Heart left ventricle (tissue), 16 donors: ENCODE results near the gene NDUFC1. TPM values are rescaled to one million over a fixed set of nuclear protein-coding genes. Genes with fewer than 3 reads are reported as not detected.
"Not testable (repeated sequence)": the region's sequence is repeated elsewhere in the genome, so short reads cannot be mapped to it uniquely, and the experiment has no call there.

Experiments
- ATAC-seq, 4 donors: fragments of 200-7000 bp; cut with Tn5 transposase; one replicate each; pipeline ENCODE4 v1.9.1; 2020 to 2022; ENCODE audit warnings: moderate library complexity in 4 of 4, mild to moderate bottlenecking in 3 of 4, moderate number of reproducible peaks in 1 of 4
- DNase-seq, 5 donors: peaks; one replicate each; pipeline ENCODE4 v3.0.0-alpha.2; 2020
- H3K27ac ChIP-seq, 12 donors: fragments of 200-600 bp; sonication (generic) in 4 of 12; one replicate each; pipeline versions ENCODE4 v1.5.0 to v1.8.0; 2016 to 2022; ENCODE audit warnings: mild to moderate bottlenecking in 2 of 12
- H3K27me3 ChIP-seq, 9 donors: fragments of 200-600 bp; sonication (generic) in 2 of 9; one replicate each; pipeline versions ENCODE4 v1.5.1 to v1.8.0; 2016 to 2022; ENCODE audit warnings: mild to moderate bottlenecking in 3 of 9
- H3K36me3 ChIP-seq, 9 donors: fragments of 200-600 bp; sonication (generic) in 2 of 9; one replicate each; pipeline versions ENCODE4 v1.5.0 to v1.8.0; 2018 to 2022; ENCODE audit warnings: mild to moderate bottlenecking in 2 of 9
- H3K4me1 ChIP-seq, 12 donors: fragments of 200-600 bp; sonication (generic) in 4 of 12; one replicate each; pipeline versions ENCODE4 v1.5.0 to v1.8.0; 2016 to 2022; ENCODE audit warnings: mild to moderate bottlenecking in 3 of 12
- H3K4me3 ChIP-seq, 12 donors: fragments of 200-600 bp; sonication (generic) in 4 of 12; one replicate each; pipeline versions ENCODE4 v1.5.0 to v1.8.0; 2017 to 2022; ENCODE audit warnings: mild to moderate bottlenecking in 9 of 12, moderate library complexity in 4 of 12
- H3K9me3 ChIP-seq, 12 donors: fragments of 200-600 bp; sonication (generic) in 4 of 12; one replicate each; pipeline versions ENCODE4 v1.5.0 to v1.8.0; 2016 to 2022; ENCODE audit warnings: mild to moderate bottlenecking in 1 of 12
- CTCF ChIP-seq, 12 donors: fragments of 200-600 bp; sonication (generic) in 4 of 12; IDR thresholded peaks; one replicate each; pipeline versions ENCODE4 v1.5.0 to v1.8.0; 2018 to 2022; ENCODE audit warnings: antibody characterized with exemption in 12 of 12, mild to moderate bottlenecking in 5 of 12
- POLR2A ChIP-seq, 2 donors: fragments of 450-650 bp; IDR thresholded peaks; one replicate each; pipeline ENCODE4 v1.6.1; 2017; ENCODE audit warnings: antibody characterized with exemption in 2 of 2, mild to moderate bottlenecking in 2 of 2, moderate library complexity in 2 of 2
- WGBS, 4 donors: extraction: QIAGEN DNeasy Blood & Tissue Kit in 2 of 4; methylation state at CpG; one replicate each; pipeline versions ENCODE4 v1.1.5 to v1.1.7; 2013 to 2018; 5-methylcytosine and 5-hydroxymethylcytosine counted together
- intact Hi-C, 10 donors: fragments of 100-400 bp; cut with DNase I; formaldehyde crosslinking; loops; one replicate each; pipeline versions ENCODE4 v1.11.1 to v1.14.2; 2022
- polyA plus RNA-seq, 2 donors: library from polyadenylated mRNA; stranded (reverse); fragments of 200-250 nt; gene quantifications; one replicate each; pipeline ENCODE4 v1.2.3, GENCODE V29; 2013
- total RNA-seq, 9 donors: library from RNA; depleted of rRNA in 2 of 9; stranded (reverse); fragments of >200 nt in 2 of 9; fragmentation: NEBNext Ultra II Directional in 3 of 9; extraction: Animal tissue kit (Norgen Biotek cat#: 25700) in 3 of 9; gene quantifications; one replicate each; pipeline versions ENCODE4 v1.1.0 to v1.2.4, GENCODE V29; 2016 to 2023
- donor health status: ischemic (EF 13 %, LVEDD 7.1; RV severe dilation, severe dysfunction).
- donor health status: healthy with polysubstance abuse.
- donor health status: DM: no; HTN: yes; CAD: no.
- donor health status: DM: no; HTN: no; CAD: no.
- donor health status: ischemic (EF 25% LVEDD 6.9; RV normal size, moderate dysfunction).
- donor health status: ischemic (EF 25% LVEDD 5.7; RV mildly dilated, moderate dysfunction).
- donor health status: healthy.
- donor health status: DM: yes; HTN: yes; CAD: no.
- donor health status: ischemic (EF 35%, LVEDD 5.7; RV mildly dilated, moderate dysfunction).
- donor health status: nonischemic (EF 11% LVEDD 7.7; RV severe dilation, severe dysfunction).
- donor health status: DM: yes; HTN: yes; CAD: no.
- donor health status: PGD.
- donor health status: ischemic (EF 29% LVEDD 5.4; RV normal size, mild dysfunction).
- donor health status: nonischemic (EF 23%, LVEDD 6.1; RV moderate dilation, normal function).

NDUFC1 gene
- total and polyA plus RNA-seq, 11 donors, result 85.0 to 376 (median 178) TPM

DNA sequence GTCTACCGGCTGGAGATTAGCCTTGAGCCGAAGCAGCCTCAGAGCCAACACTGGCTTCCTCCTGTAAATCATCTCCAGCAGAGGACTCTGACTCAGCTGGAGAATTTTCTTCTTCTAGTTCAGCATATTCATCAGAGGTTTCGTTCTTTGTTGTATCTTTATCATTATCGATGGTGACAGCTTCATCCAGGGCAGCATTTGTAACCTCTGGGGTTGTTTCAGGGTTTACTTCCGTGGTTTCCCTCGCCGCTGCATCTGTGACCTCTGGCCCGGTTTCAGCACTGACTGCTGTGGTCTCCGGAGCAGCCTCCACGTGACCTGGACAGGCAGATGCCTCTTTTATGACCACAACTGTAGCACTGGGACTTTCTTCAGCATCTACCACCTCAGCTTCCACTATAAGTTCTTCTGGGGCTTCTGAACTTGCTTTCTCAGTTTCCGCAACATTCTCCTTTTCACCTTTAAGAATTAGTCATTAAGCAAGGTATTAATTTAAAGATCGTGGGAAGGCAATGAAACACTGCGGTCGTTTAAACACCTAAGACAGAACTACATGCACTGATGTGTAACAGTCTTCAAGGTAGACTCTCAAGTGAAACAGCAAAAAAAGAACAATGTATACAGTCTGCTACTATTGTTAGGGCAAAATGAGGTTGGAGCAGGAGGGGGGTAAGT is 35.6 kb downstream of the NDUFC1 start:
- Histone ChIP-seq H3K27me3 (no peaks in the 10 kb centered on the region), H3K4me3 (peak overlapping the region in 11 of 12 donors; percentile 9 to 53 (median 40)), H3K4me1 (peaks cover 0 to 18% (median 5%) of the 10 kb centered on the region in 12 donors), H3K36me3 (no peaks in the 10 kb centered on the region), H3K9me3 (no peaks in the 10 kb centered on the region), H3K27ac (peak overlapping the region in 9 of 12 donors; percentile 17 to 60 (median 46))
- TF ChIP-seq CTCF (IDR thresholded peaks at IDR 0.05), result peak in 1 of 12 donors; percentile 9
- no peak for TF ChIP-seq POLR2A (IDR thresholded peaks at IDR 0.05)
- DNase-seq (peak; percentile 68 to 87 (median 80)), ATAC-seq (peak; percentile 88 to 96 (median 91))
- WGBS, 4 donors, result 21 to 24% (median 23%) methylated on average over 14 of the region's 14 CpGs
- intact Hi-C loops, result no loop called here

GRCh38 chr4:139266208-139266582 is 36.1 kb downstream of the NDUFC1 start:
- TF ChIP-seq CTCF (IDR thresholded peaks at IDR 0.05) (no peak), POLR2A (IDR thresholded peaks at IDR 0.05) (no peak)
- intact Hi-C loops, result no loop called here
- Histone ChIP-seq H3K4me1 (peaks cover 0 to 18% (median 5%) of the 10 kb centered on the region in 12 donors), H3K9me3 (no peaks in the 10 kb centered on the region), H3K27me3 (no peaks in the 10 kb centered on the region), H3K4me3 (peak overlapping the region in 10 of 12 donors; percentile 9 to 53 (median 40)), H3K36me3 (no peaks in the 10 kb centered on the region), H3K27ac (peak overlapping the region in 9 of 12 donors; percentile 17 to 60 (median 46))
- 3 to 8% (median 7%) methylated on average over 1 of the region's 1 CpG for WGBS, 4 donors
- ATAC-seq (no peak), DNase-seq (no peak)

DNA sequence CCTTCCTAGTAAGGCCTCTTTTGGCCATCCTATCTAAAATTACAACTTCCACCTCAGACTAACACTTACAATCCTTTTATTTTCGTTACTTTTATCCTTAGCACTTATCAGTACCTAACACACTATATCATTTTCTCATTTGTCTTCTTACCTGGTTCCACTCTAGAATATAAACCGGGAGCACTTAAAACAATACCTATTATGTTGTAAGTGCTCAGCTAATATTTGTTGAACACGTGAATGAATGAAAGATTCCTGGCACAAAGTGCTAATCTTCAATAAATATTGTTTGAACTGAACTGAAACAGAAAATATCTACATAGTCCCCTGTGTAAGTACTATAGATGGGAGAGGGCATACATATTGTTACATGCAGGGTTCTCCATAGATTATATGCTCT is 36.6 kb downstream of the NDUFC1 start:
- DNase-seq, result no peak
- Histone ChIP-seq H3K27me3 (no peaks in the 10 kb centered on the region), H3K4me1 (peaks cover 0 to 18% (median 5%) of the 10 kb centered on the region in 12 donors), H3K36me3 (no peaks in the 10 kb centered on the region), H3K9me3 (no peaks in the 10 kb centered on the region), H3K4me3 (no peak overlapping the region), H3K27ac (peak overlapping the region in 1 of 12 donors; percentile 19)
- WGBS, 4 donors, result 63 to 65% (median 63%) methylated on average over 3 of the region's 3 CpGs
- intact Hi-C loops, result no loop called here
- no peak for ATAC-seq
- no peak for TF ChIP-seq CTCF (IDR thresholded peaks at IDR 0.05)
- no peak for TF ChIP-seq POLR2A (IDR thresholded peaks at IDR 0.05)

- Histone ChIP-seq H3K27me3 (no peaks in the 10 kb centered on the region), H3K4me1 (no peaks in the 10 kb centered on the region), H3K36me3 (no peaks in the 10 kb centered on the region), H3K4me3 (no peak overlapping the region), H3K9me3 (no peaks in the 10 kb centered on the region), H3K27ac (no peak overlapping the region)
- DNase-seq (no peak), ATAC-seq (no peak)
- intact Hi-C loops, result no loop called here
- WGBS, 4 donors, result 45 to 54% (median 50%) methylated on average over 2 of the region's 2 CpGs
- TF ChIP-seq CTCF (IDR thresholded peaks at IDR 0.05), result no peak
- no peak for TF ChIP-seq POLR2A (IDR thresholded peaks at IDR 0.05)
Measured at GRCh38 chr4:139256349-139256748, 45.9 kb downstream of the NDUFC1 start.

DNA sequence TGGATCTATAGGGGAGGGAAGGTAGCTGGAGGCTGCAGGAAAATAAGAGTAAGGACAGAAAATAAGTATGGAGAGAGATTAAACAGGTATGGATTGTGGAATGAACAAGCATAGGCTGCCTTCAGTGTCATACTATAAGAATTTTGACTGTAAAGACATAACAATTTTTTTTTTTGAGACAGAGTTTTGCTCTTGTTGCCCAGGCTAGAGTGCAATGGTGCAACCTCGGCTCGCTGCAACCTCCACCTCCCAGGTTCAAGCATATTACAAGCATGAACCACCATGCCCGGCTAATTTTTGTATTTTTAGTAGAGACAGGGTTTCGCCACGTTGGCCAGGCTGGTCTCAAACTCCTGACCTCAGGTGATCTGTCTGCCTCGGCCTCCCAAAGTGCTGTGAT is 46.7 kb downstream of the NDUFC1 start:
- DNase-seq, intact Hi-C loops, ATAC-seq, H3K4me3 ChIP-seq, H3K27ac ChIP-seq, H3K4me1 ChIP-seq, H3K36me3 ChIP-seq, H3K27me3 ChIP-seq, H3K9me3 ChIP-seq: not testable (repeated sequence)
- 93 to 96% (median 94%) methylated on average over 6 of the region's 6 CpGs for WGBS, 4 donors
